Measurements from ENCODE around the gene ADAM19. TPM values are rescaled to one million over a fixed set of nuclear protein-coding genes. Genes with fewer than 3 reads are reported as not detected.

Gene ADAM19
- polyA plus RNA-seq, 1 donor from 2014 or later: 9.9 TPM

DNA sequence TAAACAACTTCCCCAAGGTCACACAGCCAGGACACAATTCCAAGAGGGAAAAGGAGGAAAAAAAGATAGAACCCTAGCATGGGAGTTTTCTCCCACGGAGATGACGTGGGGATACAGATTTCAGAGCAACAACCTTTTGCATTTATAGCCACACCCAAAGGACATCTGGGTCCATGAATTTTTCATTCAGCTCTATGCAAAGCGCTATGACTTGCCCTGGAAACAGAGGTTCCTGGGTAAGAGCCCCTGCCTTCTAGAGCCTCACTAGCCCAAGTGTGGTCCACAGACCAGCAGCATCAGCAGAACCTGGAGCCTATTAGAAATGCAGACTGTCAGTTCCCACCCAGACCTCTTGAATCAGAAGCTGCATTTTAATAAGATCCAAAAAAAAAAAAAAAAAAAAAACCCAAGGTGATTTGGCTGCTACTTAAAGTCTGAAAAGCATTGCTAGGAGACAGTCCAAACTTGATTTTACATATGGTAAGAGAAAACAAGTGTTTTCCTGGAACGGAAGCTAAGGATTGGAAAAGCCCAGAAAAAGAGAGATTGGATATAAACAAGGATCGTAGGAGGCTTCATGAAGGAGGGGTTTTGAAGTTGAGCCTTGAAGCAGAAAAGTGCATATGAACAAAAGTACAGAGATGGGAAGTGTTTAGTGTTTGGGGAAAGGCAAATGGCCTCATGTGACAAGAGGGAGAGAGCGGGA, 17.6 kb upstream of the ADAM19 start:
- no peak overlapping the region for H3K4me2 ChIP-seq (ENCODE audit: low read length)
- no peak overlapping the region for H2AFZ ChIP-seq (ENCODE audit: low read depth, low read length)

GRCh38 chr5:157592594-157592993, 17.0 kb upstream of the ADAM19 start:
- no peak overlapping the region for H2AFZ ChIP-seq (ENCODE audit: low read depth, low read length)
- no peak overlapping the region for H3K27ac ChIP-seq (ENCODE audit: low read length)
- no peaks in the 10 kb centered on the region for H4K20me1 ChIP-seq (ENCODE audit: insufficient read depth)
- H3K9me2 ChIP-seq (ENCODE audit: insufficient read depth, low read length): no peaks in the 10 kb centered on the region
- no peak overlapping the region for H3K4me3 ChIP-seq (ENCODE audit: low read length)
- no peak overlapping the region for H3K4me2 ChIP-seq (ENCODE audit: low read length)
- H3K9me3 ChIP-seq (ENCODE audit: low read length): no peaks in the 10 kb centered on the region
- H3K36me3 ChIP-seq (ENCODE audit: insufficient read depth, low read length): no peaks in the 10 kb centered on the region
- H3K27me3 ChIP-seq (ENCODE audit: insufficient read depth, low read depth, low read length): no peaks in the 10 kb centered on the region
- H3K79me2 ChIP-seq (replicated peaks; ENCODE audit: insufficient read depth, low read length): no peaks in the 10 kb centered on the region
- H3F3A ChIP-seq (ENCODE audit: insufficient read depth, low read length, poor library complexity, severe bottlenecking): no peaks in the 10 kb centered on the region
- H3K9ac ChIP-seq (ENCODE audit: low read length): no peak overlapping the region
- no peak for TF ChIP-seq EZH2 (IDR thresholded peaks at IDR 0.05; ENCODE audit: borderline replicate concordance, insufficient read depth, low read length, poor library complexity, severe bottlenecking)

More for the DNA sequence above, 17.6 kb upstream of the ADAM19 start:
- Histone ChIP-seq H3K9ac (ENCODE audit: low read length) (no peak overlapping the region), H3K27ac (ENCODE audit: low read length) (no peak overlapping the region), H4K20me1 (ENCODE audit: insufficient read depth) (no peaks in the 10 kb centered on the region), H3K4me3 (ENCODE audit: low read length) (no peak overlapping the region), H3K9me3 (ENCODE audit: low read length) (no peaks in the 10 kb centered on the region), H3K27me3 (ENCODE audit: insufficient read depth, low read depth, low read length) (no peaks in the 10 kb centered on the region), H3K36me3 (ENCODE audit: insufficient read depth, low read length) (no peaks in the 10 kb centered on the region), H3F3A (ENCODE audit: insufficient read depth, low read length, poor library complexity, severe bottlenecking) (no peaks in the 10 kb centered on the region), H3K9me2 (ENCODE audit: insufficient read depth, low read length) (no peaks in the 10 kb centered on the region), H3K79me2 (replicated peaks; ENCODE audit: insufficient read depth, low read length) (no peaks in the 10 kb centered on the region)
- TF ChIP-seq SMC3 (conservative IDR thresholded peaks at IDR 0.05; ENCODE audit: poor library complexity) (no peak), EP300 (conservative IDR thresholded peaks at IDR 0.05; ENCODE audit: poor library complexity, severe bottlenecking) (no peak), RAD21 (conservative IDR thresholded peaks at IDR 0.05) (no peak), TAF1 (IDR thresholded peaks at IDR 0.05; ENCODE audit: low read depth) (no peak), EZH2 (IDR thresholded peaks at IDR 0.05; ENCODE audit: borderline replicate concordance, insufficient read depth, low read length, poor library complexity, severe bottlenecking) (no peak), MXI1 (conservative IDR thresholded peaks at IDR 0.05; ENCODE audit: poor library complexity, severe bottlenecking) (no peak), POLR2AphosphoS5 (IDR thresholded peaks at IDR 0.05) (no peak)
- TF ChIP-seq, protein P1, sequence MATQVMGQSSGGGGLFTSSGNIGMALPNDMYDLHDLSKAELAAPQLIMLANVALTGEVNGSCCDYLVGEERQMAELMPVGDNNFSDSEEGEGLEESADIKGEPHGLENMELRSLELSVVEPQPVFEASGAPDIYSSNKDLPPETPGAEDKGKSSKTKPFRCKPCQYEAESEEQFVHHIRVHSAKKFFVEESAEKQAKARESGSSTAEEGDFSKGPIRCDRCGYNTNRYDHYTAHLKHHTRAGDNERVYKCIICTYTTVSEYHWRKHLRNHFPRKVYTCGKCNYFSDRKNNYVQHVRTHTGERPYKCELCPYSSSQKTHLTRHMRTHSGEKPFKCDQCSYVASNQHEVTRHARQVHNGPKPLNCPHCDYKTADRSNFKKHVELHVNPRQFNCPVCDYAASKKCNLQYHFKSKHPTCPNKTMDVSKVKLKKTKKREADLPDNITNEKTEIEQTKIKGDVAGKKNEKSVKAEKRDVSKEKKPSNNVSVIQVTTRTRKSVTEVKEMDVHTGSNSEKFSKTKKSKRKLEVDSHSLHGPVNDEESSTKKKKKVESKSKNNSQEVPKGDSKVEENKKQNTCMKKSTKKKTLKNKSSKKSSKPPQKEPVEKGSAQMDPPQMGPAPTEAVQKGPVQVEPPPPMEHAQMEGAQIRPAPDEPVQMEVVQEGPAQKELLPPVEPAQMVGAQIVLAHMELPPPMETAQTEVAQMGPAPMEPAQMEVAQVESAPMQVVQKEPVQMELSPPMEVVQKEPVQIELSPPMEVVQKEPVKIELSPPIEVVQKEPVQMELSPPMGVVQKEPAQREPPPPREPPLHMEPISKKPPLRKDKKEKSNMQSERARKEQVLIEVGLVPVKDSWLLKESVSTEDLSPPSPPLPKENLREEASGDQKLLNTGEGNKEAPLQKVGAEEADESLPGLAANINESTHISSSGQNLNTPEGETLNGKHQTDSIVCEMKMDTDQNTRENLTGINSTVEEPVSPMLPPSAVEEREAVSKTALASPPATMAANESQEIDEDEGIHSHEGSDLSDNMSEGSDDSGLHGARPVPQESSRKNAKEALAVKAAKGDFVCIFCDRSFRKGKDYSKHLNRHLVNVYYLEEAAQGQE (IDR thresholded peaks at IDR 0.05; ENCODE audit: borderline replicate concordance): no peak
- TF ChIP-seq, protein P2, sequence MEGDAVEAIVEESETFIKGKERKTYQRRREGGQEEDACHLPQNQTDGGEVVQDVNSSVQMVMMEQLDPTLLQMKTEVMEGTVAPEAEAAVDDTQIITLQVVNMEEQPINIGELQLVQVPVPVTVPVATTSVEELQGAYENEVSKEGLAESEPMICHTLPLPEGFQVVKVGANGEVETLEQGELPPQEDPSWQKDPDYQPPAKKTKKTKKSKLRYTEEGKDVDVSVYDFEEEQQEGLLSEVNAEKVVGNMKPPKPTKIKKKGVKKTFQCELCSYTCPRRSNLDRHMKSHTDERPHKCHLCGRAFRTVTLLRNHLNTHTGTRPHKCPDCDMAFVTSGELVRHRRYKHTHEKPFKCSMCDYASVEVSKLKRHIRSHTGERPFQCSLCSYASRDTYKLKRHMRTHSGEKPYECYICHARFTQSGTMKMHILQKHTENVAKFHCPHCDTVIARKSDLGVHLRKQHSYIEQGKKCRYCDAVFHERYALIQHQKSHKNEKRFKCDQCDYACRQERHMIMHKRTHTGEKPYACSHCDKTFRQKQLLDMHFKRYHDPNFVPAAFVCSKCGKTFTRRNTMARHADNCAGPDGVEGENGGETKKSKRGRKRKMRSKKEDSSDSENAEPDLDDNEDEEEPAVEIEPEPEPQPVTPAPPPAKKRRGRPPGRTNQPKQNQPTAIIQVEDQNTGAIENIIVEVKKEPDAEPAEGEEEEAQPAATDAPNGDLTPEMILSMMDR (IDR thresholded peaks at IDR 0.05; ENCODE audit: poor library complexity, severe bottlenecking): no peak
